ENCODE measurements around the gene CYB5A. TPM values are rescaled to one million over a fixed set of nuclear protein-coding genes. Genes with fewer than 3 reads are reported as not detected.
A peak's percentile ranks its signal among the peaks of the same experiment; 100 is the strongest.

The CYB5A gene
- total RNA-seq, 1 experiment from 2014 or later = 143 TPM

GRCh38 chr18:74225193-74225840 is 66.4 kb downstream of the CYB5A start:
- Mint-ChIP-seq H3K36me3 (ENCODE audit: insufficient read depth, unreplicated experiment) (no peaks in the 10 kb centered on the region), H3K4me3 (ENCODE audit: low read depth, unreplicated experiment) (peak overlapping the region; percentile 32), H3K27ac (ENCODE audit: unreplicated experiment) (peak overlapping the region; percentile 70), H3K9me3 (ENCODE audit: low read depth, unreplicated experiment) (no peaks in the 10 kb centered on the region), H3K4me1 (ENCODE audit: low read depth, unreplicated experiment) (peaks cover 64% of the 10 kb centered on the region), H3K27me3 (ENCODE audit: unreplicated experiment) (no peaks in the 10 kb centered on the region)
- intact Hi-C loops (cut with micrococcal nuclease; ENCODE audit: unreplicated experiment) = no loop called here
- no TSS peak for BruUV-seq (replicated peaks)
- DNase-seq = peak; percentile 56
- TF ChIP-seq CTCF (IDR thresholded peaks at IDR 0.05; ENCODE audit: unreplicated experiment) = no peak
- CTCF ChIA-PET = interaction anchor here (0.6 to 1.2 kb wide), 4 partner anchors 8 to 117 kb away, joined by 3 to 8 read pairs (median 6); no protein-coding TSS in a partner anchor

GRCh38 chr18:74222710-74223494 is 68.9 kb downstream of the CYB5A start:
- BruUV-seq (replicated peaks) = no TSS peak
- peaks cover 58% of the 10 kb centered on the region for H3K4me1 Mint-ChIP-seq (ENCODE audit: low read depth, unreplicated experiment)
- H3K27ac Mint-ChIP-seq (ENCODE audit: unreplicated experiment) = no peak overlapping the region
- TF ChIP-seq CTCF (IDR thresholded peaks at IDR 0.05; ENCODE audit: unreplicated experiment) = no peak
- H3K36me3 Mint-ChIP-seq (ENCODE audit: insufficient read depth, unreplicated experiment) = peaks cover 5% of the 10 kb centered on the region
- CTCF ChIA-PET = no interaction called here
- H3K4me3 Mint-ChIP-seq (ENCODE audit: low read depth, unreplicated experiment) = no peak overlapping the region
- H3K27me3 Mint-ChIP-seq (ENCODE audit: unreplicated experiment) = no peaks in the 10 kb centered on the region
- H3K9me3 Mint-ChIP-seq (ENCODE audit: low read depth, unreplicated experiment) = no peaks in the 10 kb centered on the region
- intact Hi-C loops (cut with micrococcal nuclease; ENCODE audit: unreplicated experiment) = no loop called here
- DNase-seq = no peak

GRCh38 chr18:74221081-74221480 is 70.7 kb downstream of the CYB5A start:
- intact Hi-C loops (cut with micrococcal nuclease; ENCODE audit: unreplicated experiment) = no loop called here
- no peak overlapping the region for H3K4me3 Mint-ChIP-seq (ENCODE audit: low read depth, unreplicated experiment)
- no peak for TF ChIP-seq CTCF (IDR thresholded peaks at IDR 0.05; ENCODE audit: unreplicated experiment)
- H3K9me3 Mint-ChIP-seq (ENCODE audit: low read depth, unreplicated experiment) = no peaks in the 10 kb centered on the region
- peaks cover 57% of the 10 kb centered on the region for H3K4me1 Mint-ChIP-seq (ENCODE audit: low read depth, unreplicated experiment)
- no peak for DNase-seq
- CTCF ChIA-PET = no interaction called here
- no peaks in the 10 kb centered on the region for H3K27me3 Mint-ChIP-seq (ENCODE audit: unreplicated experiment)
- BruUV-seq (replicated peaks) = no TSS peak
- H3K36me3 Mint-ChIP-seq (ENCODE audit: insufficient read depth, unreplicated experiment) = peaks cover 12% of the 10 kb centered on the region
- no peak overlapping the region for H3K27ac Mint-ChIP-seq (ENCODE audit: unreplicated experiment)

- CTCF ChIA-PET = interaction anchor here (0.6 to 0.8 kb wide), 2 partner anchors 35 to 65 kb away, joined by 4 to 6 read pairs; no protein-coding TSS in a partner anchor
- H3K4me3 Mint-ChIP-seq (ENCODE audit: low read depth, unreplicated experiment) = no peak overlapping the region
- H3K36me3 Mint-ChIP-seq (ENCODE audit: insufficient read depth, unreplicated experiment) = peaks cover 12% of the 10 kb centered on the region
- no peaks in the 10 kb centered on the region for H3K27me3 Mint-ChIP-seq (ENCODE audit: unreplicated experiment)
- TF ChIP-seq CTCF (IDR thresholded peaks at IDR 0.05; ENCODE audit: unreplicated experiment) = no peak
- no peaks in the 10 kb centered on the region for H3K9me3 Mint-ChIP-seq (ENCODE audit: low read depth, unreplicated experiment)
- peak; percentile 71 for DNase-seq
- no TSS peak for BruUV-seq (replicated peaks)
- H3K4me1 Mint-ChIP-seq (ENCODE audit: low read depth, unreplicated experiment) = peaks cover 37% of the 10 kb centered on the region
- intact Hi-C loops (cut with micrococcal nuclease; ENCODE audit: unreplicated experiment) = no loop called here
- peak overlapping the region; percentile 92 for H3K27ac Mint-ChIP-seq (ENCODE audit: unreplicated experiment)
Observed at GRCh38 chr18:74219056-74219455, 72.7 kb downstream of the CYB5A start.
